GM19438 (cell line): ENCODE data around the gene GPR39.

Experiments
- ATAC-seq: cut with Tn5 transposase; IDR thresholded peaks from one replicate; pipeline ENCODE4 v1.9.1; 2021; ENCODE audit warnings: low read depth; ENCODE audit not compliant: unreplicated experiment

Gene GPR39

DNA sequence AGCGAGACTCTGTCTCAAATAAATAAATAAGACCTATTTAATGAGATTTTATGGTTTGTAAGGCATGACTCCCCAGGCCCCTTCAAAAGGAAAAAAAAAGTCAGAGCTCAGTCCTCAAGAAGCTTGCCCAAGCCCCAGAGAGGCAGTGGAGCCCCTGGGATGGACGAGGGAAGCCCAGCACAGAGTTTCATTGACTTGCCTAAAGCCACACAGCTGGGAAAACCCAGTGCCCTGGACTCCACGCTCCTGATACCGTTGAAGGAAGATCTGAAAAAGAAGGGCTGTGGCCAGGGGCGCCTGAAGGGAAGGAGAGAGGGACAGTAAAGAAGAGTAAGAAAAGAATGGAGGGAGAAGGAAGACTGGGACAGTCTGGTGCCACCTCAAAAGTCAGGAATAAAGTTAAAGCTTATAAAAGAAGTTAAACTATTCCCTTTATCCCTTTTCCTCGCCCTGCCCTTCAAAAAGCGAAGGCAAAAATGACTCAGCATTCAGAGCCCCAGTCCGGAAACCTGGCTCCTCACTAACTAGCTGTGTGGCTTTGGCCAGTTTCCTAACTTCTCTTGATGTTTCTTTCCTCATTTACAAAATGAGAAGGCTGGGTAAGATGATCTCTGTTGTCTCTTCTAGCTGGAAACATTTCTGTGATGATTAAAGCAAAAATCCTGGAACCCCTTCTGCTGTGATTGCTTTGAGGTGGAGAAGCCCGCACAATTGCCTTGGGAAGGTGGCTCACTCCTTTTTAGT is 206.7 kb downstream of the GPR39 start:
- ATAC-seq, result no peak

DNA sequence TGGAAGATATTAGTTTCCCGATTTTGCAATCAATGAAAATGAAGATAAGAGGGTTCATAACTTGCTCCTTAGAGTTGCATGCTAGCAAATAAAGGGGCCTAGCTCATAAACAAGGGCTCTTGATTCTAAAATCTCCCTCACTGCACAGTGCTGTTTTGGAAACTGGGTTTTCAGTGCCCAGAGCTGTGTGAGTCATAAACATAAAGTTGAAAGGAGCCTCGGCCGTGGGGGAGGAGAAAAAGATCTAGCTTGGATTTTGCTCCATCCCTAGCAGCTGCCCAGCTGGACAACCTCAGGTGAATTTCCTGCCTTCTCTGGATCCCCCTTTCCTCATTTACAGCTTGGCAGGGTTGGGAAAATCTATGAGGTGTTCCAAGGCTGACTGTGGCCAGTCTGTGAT is 210.9 kb downstream of the GPR39 start:
- no peak for ATAC-seq

- ATAC-seq, result no peak
These were observed 215.5 kb downstream of the GPR39 start for GRCh38 chr2:132632000-132632649.

- ATAC-seq, result no peak
These were observed 217.0 kb downstream of the GPR39 start for GRCh38 chr2:132633635-132634034.

DNA sequence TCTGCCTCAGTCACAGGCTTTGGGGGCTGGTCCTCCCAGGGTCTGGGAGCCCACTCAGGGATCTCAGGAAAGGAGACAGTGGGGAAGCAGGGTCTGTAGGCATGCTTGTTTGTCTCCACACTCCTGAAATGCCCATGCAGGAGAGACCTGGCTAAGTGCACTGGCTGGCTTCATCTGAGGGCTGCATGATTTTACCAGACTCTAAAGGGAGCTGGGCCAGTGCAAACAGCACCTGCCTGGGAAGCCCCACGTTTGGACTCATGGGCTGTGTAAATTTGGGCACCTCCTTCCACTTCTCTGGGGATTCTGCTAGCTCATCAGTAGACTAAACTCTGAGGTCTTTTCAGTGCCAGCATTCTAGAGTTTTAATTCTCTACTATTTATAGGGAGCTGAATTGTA is 219.7 kb downstream of the GPR39 start:
- ATAC-seq, result no peak

DNA sequence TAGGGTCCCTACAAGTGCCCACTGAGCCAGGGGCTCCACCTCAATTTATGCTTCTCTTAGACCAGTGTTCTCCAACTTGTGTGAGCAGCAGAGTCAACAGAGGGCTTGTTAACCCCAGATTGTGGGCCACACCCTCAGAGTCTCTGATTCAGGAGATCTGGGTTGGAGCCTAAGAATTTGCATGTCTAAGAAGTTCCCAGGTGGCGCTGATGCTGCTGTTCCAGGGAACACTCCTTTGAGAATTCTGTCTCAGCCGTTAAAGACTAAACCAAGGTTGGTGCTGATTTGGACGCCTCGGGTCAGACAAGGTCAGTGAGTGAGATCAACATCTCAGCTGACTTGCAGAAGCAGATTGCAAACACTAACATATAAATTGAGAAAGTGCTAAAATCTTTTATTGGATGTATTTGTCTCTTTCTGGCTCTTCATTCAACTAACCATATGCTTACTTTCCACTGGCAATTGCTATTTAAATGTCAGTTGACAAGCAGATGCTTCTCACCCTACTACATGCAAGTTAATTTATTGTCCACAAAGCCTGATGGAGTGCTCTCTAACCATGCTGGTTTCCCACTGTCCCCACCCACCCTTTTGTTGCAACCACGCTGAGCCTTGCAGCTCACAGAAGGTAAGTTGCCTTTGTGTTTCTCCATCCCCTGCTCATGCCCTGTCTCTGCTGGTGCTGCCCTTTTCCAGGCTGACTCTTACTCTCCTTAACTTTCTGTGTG is 221.9 kb downstream of the GPR39 start:
- ATAC-seq, result no peak

DNA sequence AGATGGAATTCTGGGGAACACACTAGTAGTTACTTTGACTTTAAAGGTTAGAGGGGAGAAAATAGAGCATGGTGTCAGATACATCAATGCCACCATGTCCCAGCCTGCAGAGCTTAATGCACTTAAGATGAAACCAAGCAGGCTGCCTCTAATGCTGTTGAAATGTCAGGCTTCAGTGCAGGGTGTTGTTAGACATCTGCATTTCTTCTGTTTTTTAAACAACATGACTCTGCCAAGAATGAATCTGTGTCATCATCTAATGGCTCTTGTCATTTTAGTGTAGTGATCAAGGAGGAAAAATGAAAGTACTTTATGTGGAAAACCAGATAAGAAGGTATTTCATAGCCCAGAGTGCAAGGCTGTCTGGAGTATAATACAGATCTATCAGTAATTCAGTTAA is 223.5 kb downstream of the GPR39 start:
- no peak for ATAC-seq

DNA sequence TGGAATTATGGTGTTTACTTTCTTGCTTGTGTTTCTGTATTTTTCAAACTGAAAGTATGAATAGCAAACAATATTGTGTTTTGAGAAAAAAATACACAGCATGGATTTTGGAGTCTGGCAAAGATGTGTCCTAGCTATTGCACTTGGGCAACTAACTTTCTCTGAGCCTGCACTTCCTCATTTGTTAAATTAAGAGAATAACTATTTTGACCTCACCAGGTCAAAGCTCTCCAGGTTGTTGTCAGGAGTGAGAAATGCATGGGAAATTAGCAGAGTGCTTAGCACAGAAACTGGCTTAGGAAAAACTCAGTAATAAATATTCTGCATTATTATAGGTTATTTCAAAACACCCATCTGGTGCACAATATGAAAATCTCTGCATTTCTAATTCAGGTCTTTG is 225.2 kb downstream of the GPR39 start:
- no peak for ATAC-seq

DNA sequence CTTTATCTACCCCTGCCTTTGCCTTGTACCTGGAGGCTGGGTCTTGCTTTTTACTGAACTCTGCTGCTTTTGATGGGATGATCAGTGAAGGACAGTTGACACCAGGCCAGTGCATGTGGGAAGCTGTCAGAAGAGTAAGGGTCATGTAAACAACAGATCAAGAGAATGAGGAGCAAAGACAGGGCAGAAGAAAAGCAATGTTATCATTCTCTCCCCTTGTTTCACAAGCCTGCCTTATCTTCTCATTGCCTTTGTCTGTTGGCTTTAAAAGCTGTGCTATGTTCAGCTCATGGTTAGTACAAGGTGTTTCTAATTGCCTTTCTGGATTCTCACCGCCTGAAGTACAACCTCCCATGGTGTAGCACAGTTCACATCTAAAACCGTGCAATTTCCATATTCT is 225.8 kb downstream of the GPR39 start:
- no peak for ATAC-seq

- no peak for ATAC-seq
These were observed 228.6 kb downstream of the GPR39 start for GRCh38 chr2:132645176-132645575.

GRCh38 chr2:132645722-132646539 is 229.3 kb downstream of the GPR39 start:
- ATAC-seq, result no peak

DNA sequence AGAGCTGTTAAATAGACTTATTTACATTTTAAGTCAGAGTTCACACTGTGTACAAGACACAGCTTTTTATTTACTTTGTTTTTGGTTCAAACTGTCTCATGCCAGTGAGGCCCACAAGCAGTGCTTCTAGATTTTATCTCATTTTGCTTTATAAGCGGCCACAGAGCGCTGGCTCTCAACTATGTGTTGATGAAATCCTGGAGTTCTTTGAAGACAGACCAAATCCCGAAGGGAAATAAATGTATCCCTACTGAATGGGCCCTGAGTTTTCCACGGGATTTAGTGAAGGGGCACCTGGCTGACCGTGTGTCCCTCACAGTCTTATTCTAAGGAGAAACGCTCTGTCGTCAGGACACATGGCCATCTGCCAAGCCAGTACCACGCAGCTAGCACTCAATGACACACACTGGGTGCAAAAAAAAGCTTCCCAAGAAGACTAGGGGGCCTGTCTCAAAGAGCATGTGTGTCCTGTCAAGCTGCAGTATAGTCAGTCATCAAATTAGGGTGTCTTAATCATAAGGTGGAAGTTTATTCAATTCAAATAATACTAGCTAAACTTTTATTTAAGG is 230.0 kb downstream of the GPR39 start:
- no peak for ATAC-seq

- no peak for ATAC-seq
These were observed 234.8 kb downstream of the GPR39 start for GRCh38 chr2:132651115-132652045.

DNA sequence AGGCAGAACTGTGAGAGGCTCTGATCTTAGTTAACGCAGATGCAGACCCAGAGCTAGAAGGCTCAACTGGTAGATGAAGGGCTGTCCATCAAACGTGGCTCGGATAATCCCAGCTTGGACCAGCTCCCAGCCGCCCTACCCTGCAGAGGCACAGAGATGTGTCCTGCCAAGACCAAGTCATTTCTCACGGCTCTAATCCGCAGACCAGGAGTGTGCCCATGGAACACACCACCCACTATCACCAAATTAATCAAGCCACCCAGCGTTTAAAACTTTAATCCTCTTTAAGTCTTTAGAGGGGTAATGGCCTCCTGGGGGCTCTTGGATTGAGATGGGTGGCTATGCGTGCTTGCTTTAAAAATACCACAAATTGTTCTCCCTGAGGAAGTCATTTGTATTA is 235.9 kb downstream of the GPR39 start:
- ATAC-seq, result no peak

DNA sequence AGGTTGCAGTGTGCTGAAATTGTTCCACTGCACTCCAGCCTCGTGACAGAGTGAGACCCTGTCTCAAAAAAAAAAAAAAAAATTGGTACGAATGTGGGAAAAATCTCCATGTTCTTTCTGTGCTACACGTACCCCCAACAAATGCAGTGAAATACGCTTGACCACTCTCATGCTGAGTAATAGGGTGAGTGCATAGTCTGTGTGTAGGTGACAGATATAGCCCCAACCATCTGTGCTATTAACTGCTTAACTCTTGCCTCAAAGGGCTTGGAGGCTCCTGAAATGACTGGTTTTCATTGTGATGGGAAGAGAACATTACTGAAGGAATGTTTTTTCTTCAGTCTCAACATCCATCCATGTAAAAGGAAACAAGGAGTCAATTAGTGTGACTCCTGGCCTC is 237.7 kb downstream of the GPR39 start:
- ATAC-seq, result no peak

DNA sequence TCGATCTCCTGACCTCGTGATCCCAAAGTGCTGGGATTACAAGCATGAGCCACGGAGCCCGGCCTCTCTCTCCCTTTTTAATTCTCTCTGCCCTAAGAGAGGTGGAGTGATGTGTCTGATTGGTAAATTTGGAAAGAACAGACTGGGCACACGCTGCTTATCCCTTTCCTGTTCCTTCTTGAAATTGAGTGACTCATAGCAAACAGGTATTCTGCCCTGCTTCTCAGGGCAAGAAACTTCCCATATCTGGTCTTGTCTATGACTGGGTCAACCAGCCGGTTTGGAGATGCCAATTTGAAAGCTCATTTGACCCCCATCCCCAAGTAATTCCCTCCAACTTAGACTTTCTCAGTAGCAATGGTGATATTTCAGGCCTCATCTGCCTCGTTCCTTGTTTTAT is 238.4 kb downstream of the GPR39 start:
- ATAC-seq, result no peak

DNA sequence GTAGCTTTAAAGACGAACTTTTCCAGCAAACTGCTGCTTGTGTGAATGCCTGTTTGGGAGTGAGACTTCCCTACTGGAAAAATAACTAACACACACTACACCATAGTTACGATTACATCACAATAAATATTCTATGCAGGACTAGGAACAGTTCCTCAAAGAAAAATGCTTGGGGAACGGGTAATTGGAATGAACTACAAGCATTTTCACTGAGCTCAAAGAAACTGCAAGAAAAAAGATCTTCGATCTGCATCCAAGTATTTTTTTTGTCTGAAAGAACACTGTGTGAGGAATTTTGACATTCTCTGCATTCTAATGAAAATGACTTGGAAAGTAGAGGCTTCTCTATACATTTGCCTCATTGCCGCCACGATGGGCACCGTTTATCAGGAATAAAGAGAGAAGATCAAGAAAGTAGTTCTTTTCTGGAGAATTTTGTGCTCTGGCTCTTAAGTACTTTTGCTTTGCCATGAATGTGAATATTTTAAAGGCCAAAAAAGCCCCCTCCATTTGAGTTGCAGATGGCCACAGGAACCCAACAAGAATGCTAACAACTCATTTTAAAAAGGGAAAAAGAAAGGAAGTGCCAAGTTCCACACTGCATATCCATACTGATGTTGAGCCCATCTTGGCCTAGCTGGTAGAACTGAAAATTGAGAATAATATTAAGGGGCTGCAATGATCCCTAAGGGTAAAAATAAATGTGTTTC is 239.8 kb downstream of the GPR39 start:
- ATAC-seq, result no peak

DNA sequence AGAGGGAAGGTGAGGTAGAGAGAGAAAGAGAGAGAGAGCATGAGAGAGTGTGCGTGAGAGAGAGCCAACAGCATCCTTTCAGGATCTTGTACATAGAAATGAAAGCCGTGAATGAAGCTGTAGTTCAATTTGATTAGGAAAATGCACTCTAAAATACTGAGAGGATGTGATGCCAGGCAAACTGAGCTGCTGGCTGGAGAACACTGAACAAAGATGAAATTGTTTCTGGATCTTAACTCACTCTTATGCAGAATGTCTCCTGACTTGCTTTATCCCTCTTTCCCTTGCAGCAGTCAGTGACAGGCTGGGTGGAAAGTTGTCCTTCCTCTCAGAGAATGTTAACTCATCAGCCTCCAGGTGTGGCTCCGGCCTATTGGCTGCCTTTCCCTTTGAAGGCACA is 242.7 kb downstream of the GPR39 start:
- no peak for ATAC-seq

DNA sequence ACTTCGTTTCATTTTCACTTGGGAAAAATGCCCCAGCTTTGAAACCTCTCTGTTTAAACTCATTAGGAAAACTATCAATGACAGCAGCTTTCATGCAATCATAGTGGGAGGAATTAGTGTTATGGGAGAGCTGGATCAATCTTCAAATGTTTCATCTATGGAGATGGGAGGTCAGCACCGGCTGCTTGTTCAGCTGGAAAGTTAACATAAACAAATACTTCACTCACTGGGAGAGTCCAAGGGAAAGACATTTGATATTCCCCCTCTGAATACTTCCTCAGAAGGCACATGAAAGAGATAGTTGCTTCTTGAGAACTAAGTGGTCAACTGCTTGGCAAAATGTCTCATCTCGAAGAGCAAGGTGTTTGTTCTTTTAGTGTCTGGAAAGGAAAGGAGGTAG is 246.1 kb downstream of the GPR39 start:
- ATAC-seq, result no peak
